RWPE1 (cell line): ENCODE results near the gene ABCG4.
"Not testable (repeated sequence)": the region's sequence is repeated elsewhere in the genome, so short reads cannot be mapped to it uniquely, and the experiment has no call there.

Experiments
- CTCF ChIA-PET: fragments of 350-600 bp; sonication (Branson Sonifier 250); formaldehyde crosslinking; extraction: SDS; loops from one replicate; lab custom pipeline; 2021; lab: Yijun Ruan, JAX
- POLR2A ChIA-PET: fragments of 400-600 bp; formaldehyde crosslinking; extraction: SDS; loops from one replicate; lab custom pipeline; 2020; ENCODE audit warnings: antibody characterized with exemption; ENCODE audit not compliant: low non-redundant PET; lab: Yijun Ruan, JAX
- DNase-seq: peaks from one replicate; pipeline ENCODE4 v3.0.0; 2012; ENCODE audit warnings: low spot score
- H3K27ac ChIP-seq: fragments of 450-650 bp; 2 replicates; pipeline ENCODE4 v1.5.1; 2017
- TF ChIP-seq, protein P1 (sequence below): fragments of 450-650 bp; conservative IDR thresholded peaks from 2 replicates; pipeline ENCODE4 v1.5.1; 2017; ENCODE audit warnings: low read depth, mild to moderate bottlenecking

The ABCG4 gene

DNA sequence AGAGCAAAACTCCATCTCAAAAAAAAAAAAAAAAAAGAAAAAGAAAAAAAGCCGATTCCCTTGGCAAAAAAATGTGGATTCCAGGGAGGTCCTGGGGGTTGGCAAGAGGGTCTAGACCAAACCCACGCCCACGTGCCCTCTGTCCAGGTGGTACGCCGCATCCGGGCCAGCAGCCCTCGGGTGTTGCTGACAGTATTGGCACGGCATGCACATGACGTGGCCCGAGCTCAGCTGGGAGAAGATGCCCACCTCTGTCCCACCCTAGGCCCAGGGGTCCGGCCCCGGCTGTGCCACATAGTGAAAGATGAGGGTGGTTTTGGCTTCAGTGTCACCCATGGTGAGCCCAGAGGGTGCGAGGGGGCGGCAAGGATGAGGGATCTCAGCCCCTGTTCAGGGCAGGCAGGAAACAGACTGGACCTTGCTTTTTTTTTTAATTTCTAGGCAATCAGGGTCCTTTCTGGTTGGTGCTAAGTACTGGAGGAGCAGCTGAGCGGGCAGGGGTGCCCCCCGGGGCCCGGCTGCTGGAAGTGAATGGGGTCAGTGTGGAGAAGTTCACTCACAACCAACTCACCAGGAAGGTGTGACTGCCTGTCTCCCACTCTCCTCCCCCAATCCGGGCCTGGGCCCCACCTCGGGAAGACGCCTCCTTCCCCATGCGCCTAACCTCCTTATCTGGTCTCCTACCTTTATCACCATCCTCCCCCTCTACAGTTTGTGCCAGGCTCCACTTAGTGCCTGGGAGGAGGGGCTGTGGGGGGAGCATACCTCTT lies 38.5 kb downstream of the ABCG4 start:
- TF ChIP-seq, protein P1, sequence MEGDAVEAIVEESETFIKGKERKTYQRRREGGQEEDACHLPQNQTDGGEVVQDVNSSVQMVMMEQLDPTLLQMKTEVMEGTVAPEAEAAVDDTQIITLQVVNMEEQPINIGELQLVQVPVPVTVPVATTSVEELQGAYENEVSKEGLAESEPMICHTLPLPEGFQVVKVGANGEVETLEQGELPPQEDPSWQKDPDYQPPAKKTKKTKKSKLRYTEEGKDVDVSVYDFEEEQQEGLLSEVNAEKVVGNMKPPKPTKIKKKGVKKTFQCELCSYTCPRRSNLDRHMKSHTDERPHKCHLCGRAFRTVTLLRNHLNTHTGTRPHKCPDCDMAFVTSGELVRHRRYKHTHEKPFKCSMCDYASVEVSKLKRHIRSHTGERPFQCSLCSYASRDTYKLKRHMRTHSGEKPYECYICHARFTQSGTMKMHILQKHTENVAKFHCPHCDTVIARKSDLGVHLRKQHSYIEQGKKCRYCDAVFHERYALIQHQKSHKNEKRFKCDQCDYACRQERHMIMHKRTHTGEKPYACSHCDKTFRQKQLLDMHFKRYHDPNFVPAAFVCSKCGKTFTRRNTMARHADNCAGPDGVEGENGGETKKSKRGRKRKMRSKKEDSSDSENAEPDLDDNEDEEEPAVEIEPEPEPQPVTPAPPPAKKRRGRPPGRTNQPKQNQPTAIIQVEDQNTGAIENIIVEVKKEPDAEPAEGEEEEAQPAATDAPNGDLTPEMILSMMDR: no peak
- DNase-seq: no peak
- no peak overlapping the region for H3K27ac ChIP-seq
- ChIA-PET CTCF (no interaction called here), POLR2A (no interaction called here)

DNA sequence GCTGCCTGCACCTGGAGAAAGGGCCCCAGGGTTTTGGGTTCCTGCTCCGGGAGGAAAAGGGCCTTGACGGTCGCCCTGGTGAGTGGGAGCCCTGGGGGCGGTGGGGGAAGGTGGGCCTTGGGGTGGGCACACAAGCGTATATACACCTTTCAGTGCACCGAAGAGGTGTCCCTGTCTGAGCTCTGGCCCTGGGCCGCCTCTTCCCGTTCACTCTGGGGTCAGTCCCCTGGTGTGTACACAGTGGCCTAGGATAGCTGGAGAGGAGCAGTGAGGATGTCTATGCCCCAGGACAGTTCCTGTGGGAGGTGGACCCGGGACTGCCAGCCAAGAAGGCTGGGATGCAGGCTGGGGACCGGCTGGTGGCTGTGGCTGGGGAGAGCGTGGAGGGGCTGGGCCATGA lies 39.2 kb downstream of the ABCG4 start:
- TF ChIP-seq, protein P1: no peak
- POLR2A ChIA-PET: no interaction called here
- no peak overlapping the region for H3K27ac ChIP-seq
- DNase-seq: no peak
- CTCF ChIA-PET: no interaction called here

DNA sequence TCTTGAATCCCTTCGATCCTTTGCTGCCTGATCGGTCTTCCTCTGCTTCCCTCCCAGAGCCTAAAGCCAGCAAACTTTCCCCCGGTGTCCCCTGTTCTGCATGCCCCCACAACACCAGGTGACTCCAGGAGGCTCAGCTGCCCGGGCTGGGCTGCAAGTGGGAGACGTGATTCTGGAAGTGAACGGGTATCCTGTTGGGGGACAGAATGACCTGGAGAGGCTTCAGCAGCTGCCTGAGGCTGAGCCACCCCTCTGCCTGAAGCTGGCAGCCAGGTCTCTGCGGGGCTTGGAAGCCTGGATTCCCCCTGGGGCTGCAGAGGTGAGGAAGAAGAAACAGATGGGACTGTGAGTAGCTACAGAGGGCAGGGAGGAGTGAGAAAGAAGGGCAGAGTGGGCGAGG lies 40.0 kb downstream of the ABCG4 start:
- POLR2A ChIA-PET: no interaction called here
- H3K27ac ChIP-seq: no peak overlapping the region
- no peak for DNase-seq
- TF ChIP-seq, protein P1: no peak
- CTCF ChIA-PET: interaction anchor here (0.6 kb wide), 1 partner anchor 32 kb away, joined by 3 read pairs; no protein-coding TSS in a partner anchor

DNA sequence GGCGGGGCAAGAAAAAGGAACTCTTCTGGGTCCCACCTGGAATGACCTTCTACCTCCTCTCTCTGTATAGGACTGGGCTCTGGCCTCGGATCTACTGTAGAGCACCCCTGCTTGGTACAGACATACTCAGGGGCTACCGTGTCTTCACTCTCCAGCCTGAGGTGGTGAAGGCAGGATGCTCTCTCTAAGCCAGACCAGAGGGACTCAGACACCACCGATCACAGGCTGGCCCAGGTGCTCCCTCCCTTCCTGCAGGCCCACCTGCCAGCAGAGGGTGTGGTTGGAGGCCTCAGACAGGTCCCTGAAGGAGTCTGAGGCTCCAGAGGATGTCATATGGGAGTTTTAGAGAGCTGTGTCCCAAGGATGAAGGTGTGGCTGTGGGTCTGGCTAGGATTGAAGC lies 40.5 kb downstream of the ABCG4 start:
- CTCF ChIA-PET: interaction anchor here (0.6 kb wide), 1 partner anchor 33 kb away, joined by 3 read pairs; no protein-coding TSS in a partner anchor
- POLR2A ChIA-PET: no interaction called here

DNA sequence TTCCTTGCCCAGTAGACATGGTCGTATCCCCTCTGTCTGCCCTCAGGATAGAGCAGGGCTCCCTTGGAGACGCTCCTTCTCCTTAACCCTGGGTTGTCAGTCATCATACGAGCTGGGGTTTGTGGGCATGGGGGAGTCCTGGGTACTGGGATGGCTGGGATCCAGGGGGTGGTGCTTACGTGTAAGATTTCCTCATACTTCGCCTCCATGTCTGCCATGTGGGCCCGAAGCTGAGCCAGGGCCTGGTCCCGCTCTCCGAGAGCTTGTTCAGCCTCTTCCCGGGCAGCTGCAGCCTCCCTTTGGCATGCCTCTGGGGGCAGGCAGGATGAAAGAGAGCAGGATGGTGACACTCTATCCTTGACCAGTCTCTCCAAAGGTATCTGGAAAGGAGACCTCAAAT lies 41.7 kb downstream of the ABCG4 start:
- CTCF ChIA-PET: interaction anchor here (0.6 kb wide), 1 partner anchor 94 kb away, joined by 3 read pairs; no protein-coding TSS in a partner anchor
- no peak for DNase-seq
- POLR2A ChIA-PET: no interaction called here
- H3K27ac ChIP-seq: no peak overlapping the region
- TF ChIP-seq, protein P1: no peak

More for the DNA sequence above, 40.5 kb downstream of the ABCG4 start:
- no peak overlapping the region for H3K27ac ChIP-seq
- DNase-seq: no peak
- TF ChIP-seq, protein P1: no peak

DNA sequence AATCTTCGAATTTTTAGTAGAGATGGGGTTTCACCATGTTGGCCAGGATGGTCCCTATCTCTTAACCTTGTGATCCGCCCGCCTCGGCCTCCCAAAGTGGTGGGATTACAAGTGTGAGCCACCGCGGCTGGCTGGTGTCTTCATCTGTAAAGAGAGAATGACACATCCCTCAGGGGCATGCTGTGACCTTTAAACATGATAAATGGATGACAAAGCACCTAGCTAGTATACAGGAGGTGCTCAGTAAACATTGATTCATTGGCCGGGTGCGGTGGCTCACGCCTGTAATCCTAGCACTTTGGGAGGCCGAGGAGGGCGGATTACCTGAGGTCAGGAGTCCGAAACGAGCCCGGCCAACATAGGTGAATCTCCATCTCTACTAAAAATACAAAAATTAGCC lies 42.4 kb downstream of the ABCG4 start:
- H3K27ac ChIP-seq, DNase-seq, CTCF ChIA-PET, POLR2A ChIA-PET: not testable (repeated sequence)

DNA sequence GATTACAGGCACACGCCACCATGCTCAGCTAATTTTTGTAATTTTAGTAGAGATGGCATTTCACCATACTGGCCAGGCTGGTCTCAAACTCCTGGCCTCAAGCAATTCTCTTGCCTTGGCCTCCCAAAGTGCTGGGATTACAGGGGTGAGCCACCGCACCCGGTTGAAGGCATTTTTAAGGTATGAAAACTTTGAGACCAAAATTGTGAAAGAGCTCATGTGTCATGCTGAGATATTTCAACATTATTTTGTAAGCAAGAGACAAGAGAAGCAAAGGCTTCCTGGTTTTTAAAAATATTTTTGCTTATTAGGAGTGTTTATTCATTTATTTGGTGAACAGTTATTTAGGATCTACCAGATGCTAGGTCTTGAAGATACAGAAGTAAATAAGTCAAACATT lies 43.3 kb downstream of the ABCG4 start:
- POLR2A ChIA-PET: no interaction called here
- CTCF ChIA-PET: interaction anchor here (0.6 kb wide), 1 partner anchor 27 kb away, joined by 3 read pairs; no protein-coding TSS in a partner anchor
- DNase-seq: no peak
- H3K27ac ChIP-seq: no peak overlapping the region
- TF ChIP-seq, protein P1: no peak
